HEK293 (cell line): ENCODE measurements around the gene C4orf54.

ENCODE experiments used
- ZNF654 ChIP-seq: fragments of 450-650 bp; formaldehyde crosslinking; IDR thresholded peaks from 2 replicates; pipeline ENCODE4 v1.5.1; 2016; ENCODE audit warnings: low read depth, missing biosample characterization, missing genetic modification characterization
- ZNF664 ChIP-seq: fragments of 450-650 bp; formaldehyde crosslinking; IDR thresholded peaks from 2 replicates; pipeline ENCODE4 v1.5.1; 2016; ENCODE audit warnings: missing biosample characterization, missing genetic modification characterization
- TF ChIP-seq, protein P1 (sequence below): fragments of 450-650 bp; formaldehyde crosslinking; IDR thresholded peaks from 2 replicates; pipeline ENCODE4 v1.5.1; 2016; ENCODE audit warnings: missing biosample characterization, missing genetic modification characterization
- TF ChIP-seq, protein P2 (sequence below): fragments of 450-650 bp; formaldehyde crosslinking; IDR thresholded peaks from 2 replicates; pipeline ENCODE4 v1.5.1; 2016; ENCODE audit warnings: missing biosample characterization, missing genetic modification characterization, low read depth

DNA sequence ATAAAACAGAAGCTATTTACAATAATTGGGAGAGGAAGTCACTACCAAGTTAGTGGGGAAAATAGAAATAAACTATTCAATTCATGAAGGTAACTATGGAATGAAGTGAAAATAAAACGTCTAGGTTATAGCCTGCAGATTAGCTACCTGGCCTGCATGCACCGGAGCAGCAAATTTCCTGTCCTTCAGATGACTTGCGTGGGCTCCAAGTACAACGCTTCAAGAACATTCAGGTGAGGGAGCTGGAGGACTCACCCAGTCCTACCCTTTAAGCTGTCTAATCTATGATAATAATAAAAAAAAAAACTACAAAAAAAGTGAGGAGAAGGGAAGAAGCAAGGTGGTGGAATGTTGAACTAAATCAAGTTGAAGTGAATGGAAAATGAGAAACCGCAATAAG, 13.2 kb downstream of the C4orf54 start:
- TF ChIP-seq, protein P1, sequence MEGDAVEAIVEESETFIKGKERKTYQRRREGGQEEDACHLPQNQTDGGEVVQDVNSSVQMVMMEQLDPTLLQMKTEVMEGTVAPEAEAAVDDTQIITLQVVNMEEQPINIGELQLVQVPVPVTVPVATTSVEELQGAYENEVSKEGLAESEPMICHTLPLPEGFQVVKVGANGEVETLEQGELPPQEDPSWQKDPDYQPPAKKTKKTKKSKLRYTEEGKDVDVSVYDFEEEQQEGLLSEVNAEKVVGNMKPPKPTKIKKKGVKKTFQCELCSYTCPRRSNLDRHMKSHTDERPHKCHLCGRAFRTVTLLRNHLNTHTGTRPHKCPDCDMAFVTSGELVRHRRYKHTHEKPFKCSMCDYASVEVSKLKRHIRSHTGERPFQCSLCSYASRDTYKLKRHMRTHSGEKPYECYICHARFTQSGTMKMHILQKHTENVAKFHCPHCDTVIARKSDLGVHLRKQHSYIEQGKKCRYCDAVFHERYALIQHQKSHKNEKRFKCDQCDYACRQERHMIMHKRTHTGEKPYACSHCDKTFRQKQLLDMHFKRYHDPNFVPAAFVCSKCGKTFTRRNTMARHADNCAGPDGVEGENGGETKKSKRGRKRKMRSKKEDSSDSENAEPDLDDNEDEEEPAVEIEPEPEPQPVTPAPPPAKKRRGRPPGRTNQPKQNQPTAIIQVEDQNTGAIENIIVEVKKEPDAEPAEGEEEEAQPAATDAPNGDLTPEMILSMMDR = no peak
- TF ChIP-seq, protein P2, sequence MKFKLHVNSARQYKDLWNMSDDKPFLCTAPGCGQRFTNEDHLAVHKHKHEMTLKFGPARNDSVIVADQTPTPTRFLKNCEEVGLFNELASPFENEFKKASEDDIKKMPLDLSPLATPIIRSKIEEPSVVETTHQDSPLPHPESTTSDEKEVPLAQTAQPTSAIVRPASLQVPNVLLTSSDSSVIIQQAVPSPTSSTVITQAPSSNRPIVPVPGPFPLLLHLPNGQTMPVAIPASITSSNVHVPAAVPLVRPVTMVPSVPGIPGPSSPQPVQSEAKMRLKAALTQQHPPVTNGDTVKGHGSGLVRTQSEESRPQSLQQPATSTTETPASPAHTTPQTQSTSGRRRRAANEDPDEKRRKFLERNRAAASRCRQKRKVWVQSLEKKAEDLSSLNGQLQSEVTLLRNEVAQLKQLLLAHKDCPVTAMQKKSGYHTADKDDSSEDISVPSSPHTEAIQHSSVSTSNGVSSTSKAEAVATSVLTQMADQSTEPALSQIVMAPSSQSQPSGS (tag by site-specific recombination) = no peak
- no peak for TF ChIP-seq ZNF664 (tag by site-specific recombination)
- no peak for TF ChIP-seq ZNF654 (tag by site-specific recombination)
